Motor neuron (in vitro differentiated cells): ENCODE results near the gene ANXA11. TPM values are rescaled to one million over a fixed set of nuclear protein-coding genes. Genes with fewer than 3 reads are reported as not detected.
"Not testable (repeated sequence)": the region's sequence is repeated elsewhere in the genome, so short reads cannot be mapped to it uniquely, and the experiment has no call there.

Source experiments
- ATAC-seq, 8 experiments: fragments of 200-7000 bp; cut with Tn5 transposase; replicated peaks in 6 of 8; 2 replicates each; pipeline ENCODE4 v1.8.0; 2021; ENCODE audit warnings: mild to moderate bottlenecking in 8 of 8, moderate library complexity in 8 of 8
- H3K27ac ChIP-seq, 2 donors: fragments of 250-450 bp; sonication (Bioruptor Pico); 2 replicates each; pipeline ENCODE4 v1.9.0; 2021; ENCODE audit warnings: antibody characterized with exemption in 2 of 2, mild to moderate bottlenecking in 2 of 2, moderate library complexity in 1 of 2
- H3K4me1 ChIP-seq, 2 donors: fragments of 250-450 bp; sonication (Bioruptor Pico); replicated peaks in 1 of 2; 2 replicates each; pipeline ENCODE4 v1.6.1; 2021; ENCODE audit warnings: antibody characterized with exemption in 2 of 2, mild to moderate bottlenecking in 2 of 2, moderate library complexity in 1 of 2
- H3K4me3 ChIP-seq, 5 donors: fragments of 250-450 bp; sonication (Bioruptor Pico); 2 replicates each; pipeline ENCODE4 v1.9.0; 2021; ENCODE audit warnings: antibody characterized with exemption in 5 of 5, mild to moderate bottlenecking in 5 of 5, moderate library complexity in 4 of 5
- WGBS, 10 experiments: fragments of 450-650 bp; shearing (Covaris generic); methylation state at CpG; one replicate each; pipeline ENCODE4 v1.0.0; 2022; 5-methylcytosine and 5-hydroxymethylcytosine counted together
- in situ Hi-C, 9 experiments: fragments of 400-800 bp; cut with MboI; loops; one replicate each; pipeline ENCODE4 v1.15.0; 2021; ENCODE audit warnings: low sequenced_read_pairs in 9 of 9, low pct_unique_long_range_greater_than_20kb in 2 of 9; ENCODE audit not compliant: unreplicated experiment in 9 of 9
- total RNA-seq, 8 experiments: library from RNA; unstranded; fragments of 300-600 nt; gene quantifications; 2 replicates each; pipeline versions ENCODE4 v1.2.3 to v1.2.4, GENCODE V29; 2022

The ANXA11 gene
- total RNA-seq = 100 to 1,000 TPM in 3 of 8 experiments, 10 to 100 TPM in 1, 1 to 10 TPM in 4; 4.9 to 197 (median 37.4) TPM

DNA sequence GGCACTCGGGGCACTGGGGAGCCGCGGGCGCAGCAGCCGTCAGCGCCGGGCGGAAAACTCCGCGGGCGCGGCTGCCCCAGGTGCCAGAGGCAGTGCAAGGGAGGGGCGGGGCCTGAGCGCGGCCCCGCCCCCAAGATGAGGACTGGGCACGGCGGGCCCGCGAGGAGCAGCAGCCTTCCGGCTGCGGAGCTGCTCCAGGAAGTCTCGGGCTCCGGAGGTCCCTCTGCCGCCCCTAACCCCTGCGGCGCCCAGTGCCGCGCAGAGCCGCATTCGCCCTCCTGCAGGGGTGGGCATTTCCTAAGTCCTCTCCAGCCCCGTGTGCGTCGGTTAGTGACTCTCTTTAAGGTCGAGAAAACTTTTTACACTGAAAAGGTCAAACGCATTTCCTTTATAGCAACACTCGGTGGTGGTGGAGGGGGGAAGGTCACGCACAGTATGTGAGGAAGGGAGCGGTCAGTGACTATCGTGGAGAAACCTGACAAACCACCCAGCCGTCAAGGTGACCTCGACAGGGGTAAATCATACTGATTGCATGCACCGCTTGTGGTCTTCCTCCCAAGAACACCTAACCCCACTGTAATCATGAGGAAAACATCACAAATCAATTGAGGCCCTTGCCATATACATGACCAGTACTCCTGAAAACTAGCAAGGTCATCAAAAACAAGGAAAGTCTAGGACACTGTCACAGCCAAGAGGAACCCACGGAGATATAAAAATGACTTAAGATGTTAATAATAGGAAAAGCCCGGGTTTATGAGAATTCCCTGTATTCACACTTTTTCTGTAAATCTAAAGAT, at the start of gene ANXA11:
Gene ANXA11, minus strand, starts transcription at position 61 of the 800 bp plus-strand sequence. CDS start 32,676 bp downstream, outside the sequence.
- Histone ChIP-seq H3K4me1 (peaks cover 8% of the 10 kb centered on the region in 2 donors), H3K4me3 (peak within 1 kb of the TSS; percentile 32 to 90 (median 52)), H3K27ac (no peak within 1 kb of the TSS)
- ATAC-seq = peak; percentile 30 to 90 (median 78)
- WGBS, 10 experiments = 0 to 80% (median 27%) methylated on average over 1 to 7 of the region's 45 CpGs
- in situ Hi-C loops = no loop called here

DNA sequence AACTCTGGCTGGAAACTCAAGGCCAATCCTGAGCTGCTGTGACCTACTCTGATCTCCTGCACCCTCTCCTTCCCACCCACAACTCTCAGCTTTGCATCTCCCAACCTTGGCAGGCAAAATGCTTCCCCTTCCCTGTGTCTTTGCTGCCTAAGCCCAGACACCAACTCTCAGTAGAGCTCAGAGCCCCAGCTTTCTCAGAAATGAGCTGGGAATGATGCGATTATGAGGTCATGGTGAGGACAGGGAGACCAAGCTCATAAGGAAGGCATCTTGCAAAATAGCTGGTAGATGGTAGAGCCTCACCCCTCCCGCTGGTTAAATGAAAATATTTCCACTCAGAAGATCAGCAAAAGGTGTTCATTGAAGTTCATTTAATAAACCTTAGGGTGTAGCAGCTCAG, 49.4 kb upstream of the ANXA11 start:
- peak in 6 of 8 experiments; percentile 13 to 72 (median 58) for ATAC-seq
- H3K27ac ChIP-seq, in situ Hi-C loops: not testable (repeated sequence)

GRCh38 chr10:80253963-80254271, 48.6 kb upstream of the ANXA11 start:
- in situ Hi-C loops, ATAC-seq: not testable (repeated sequence)

More for the DNA sequence above, 49.4 kb upstream of the ANXA11 start:
- WGBS, 10 experiments = no CpG with 5 or more reads among the region's 2 CpGs
- not testable (repeated sequence) for H3K4me3 ChIP-seq, H3K4me1 ChIP-seq

DNA sequence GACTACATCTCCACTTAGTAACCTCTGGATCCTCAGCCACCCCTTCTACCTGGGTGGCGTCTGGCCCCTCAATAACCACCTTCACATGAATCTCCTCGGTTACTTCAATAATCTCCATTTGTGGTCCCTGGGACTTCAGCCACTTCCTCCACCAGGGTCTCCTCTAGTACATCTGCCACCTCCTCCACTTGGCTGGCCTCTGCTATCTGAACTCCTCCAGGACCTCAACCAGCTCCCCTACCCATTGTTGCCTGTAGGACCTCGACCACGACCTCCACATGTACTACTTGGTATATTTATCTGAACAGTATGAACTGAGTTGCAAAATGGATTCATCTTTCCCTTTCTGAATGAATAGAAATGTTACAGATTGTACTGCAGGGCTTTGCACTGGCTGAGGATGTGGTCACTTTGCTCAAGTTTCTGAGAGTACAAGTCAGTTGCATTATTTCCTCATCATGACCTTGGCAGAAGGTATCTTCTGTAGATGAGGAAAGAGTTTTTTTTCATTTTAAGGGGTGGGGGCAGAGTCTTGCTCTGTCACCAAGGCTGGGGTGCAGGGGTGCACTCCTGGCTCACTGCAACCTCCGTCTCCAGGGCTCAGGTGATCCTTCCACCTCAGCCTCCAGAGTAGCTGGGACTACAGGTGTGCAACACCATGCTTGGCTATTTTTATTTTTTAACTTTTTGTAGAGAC, 48.1 kb upstream of the ANXA11 start:
- no peak for ATAC-seq
- Histone ChIP-seq H3K27ac (no peak overlapping the region), H3K4me3 (no peak overlapping the region), H3K4me1 (no peaks in the 10 kb centered on the region)
- WGBS, 10 experiments = 0 to 40% (median 20%) methylated on average over 1 to 4 of the region's 5 CpGs; no CpG with 5 or more reads in 4 of the 10 experiments
- in situ Hi-C loops = no loop called here

More at GRCh38 chr10:80253963-80254271, 48.6 kb upstream of the ANXA11 start:
- H3K4me3 ChIP-seq, H3K4me1 ChIP-seq, H3K27ac ChIP-seq: not testable (repeated sequence)
- 0 to 40% (median 29%) methylated on average over 1 of the region's 1 CpG; no CpG with 5 or more reads in 7 of the 10 experiments for WGBS, 10 experiments

DNA sequence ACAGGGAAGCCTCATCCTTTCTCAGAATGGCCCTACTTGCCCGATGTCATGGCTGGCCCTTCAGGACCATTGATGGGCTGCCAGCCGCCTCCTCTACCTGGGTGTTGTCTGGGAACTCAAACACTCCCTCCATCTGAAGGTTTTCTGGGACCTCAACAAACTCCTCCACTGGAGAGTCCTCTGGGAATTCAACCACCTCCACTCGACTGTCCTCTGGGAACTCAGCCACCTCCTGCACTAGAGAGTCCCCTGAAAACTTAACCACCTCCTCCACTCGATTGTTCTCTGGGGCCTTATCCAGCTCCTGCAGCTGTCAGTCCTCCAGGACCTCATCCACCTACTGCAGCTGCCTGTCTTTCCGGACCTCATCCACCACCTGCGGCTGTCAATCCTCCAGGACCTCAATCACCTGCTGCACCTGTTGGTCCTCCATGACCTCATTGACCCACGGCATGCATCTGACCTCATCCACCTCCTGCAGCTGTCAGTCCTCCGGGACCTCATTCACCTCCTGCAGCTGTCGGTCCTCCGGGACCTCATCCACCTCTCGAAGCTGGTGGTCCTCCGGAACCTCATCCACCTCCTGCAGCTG, 47.1 kb upstream of the ANXA11 start:
- Histone ChIP-seq H3K4me3 (no peak overlapping the region), H3K27ac (no peak overlapping the region), H3K4me1 (no peaks in the 10 kb centered on the region)
- 42 to 100% (median 87%) methylated on average over 1 to 12 of the region's 12 CpGs; no CpG with 5 or more reads in 2 of the 10 experiments for WGBS, 10 experiments
- in situ Hi-C loops = no loop called here
- ATAC-seq = no peak

DNA sequence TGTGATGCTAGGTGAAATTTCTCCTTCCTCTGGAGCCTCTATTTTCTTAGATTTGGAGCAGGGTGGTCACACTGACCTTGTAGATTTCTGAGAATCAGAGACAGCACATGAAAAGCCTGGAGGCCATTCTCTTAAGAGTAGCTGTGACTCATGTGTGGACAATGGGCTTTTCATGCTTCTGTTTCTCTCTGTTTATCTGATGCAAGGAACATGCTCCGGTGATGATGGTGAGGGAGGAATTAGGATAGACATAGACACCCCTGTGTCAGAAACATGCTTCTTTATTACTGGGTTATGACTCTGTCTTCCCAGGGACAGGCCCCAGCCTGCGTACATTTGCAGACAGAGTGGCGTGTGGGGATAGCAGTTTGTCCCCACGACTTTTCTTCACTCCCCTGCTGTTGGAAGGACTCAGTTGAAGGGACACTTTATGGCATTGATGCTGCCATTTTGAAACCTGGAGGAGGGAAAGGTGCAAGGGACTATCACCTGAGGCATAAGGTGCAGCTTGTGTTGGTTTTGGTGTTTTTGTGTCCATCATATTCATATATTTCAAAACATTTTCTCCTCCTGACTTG, 46.5 kb upstream of the ANXA11 start:
- H3K4me3 ChIP-seq, in situ Hi-C loops, H3K27ac ChIP-seq, H3K4me1 ChIP-seq: not testable (repeated sequence)
- ATAC-seq = peak in 5 of 8 experiments; percentile 35 to 80 (median 53)
- 60 to 100% (median 100%) methylated on average over 1 to 3 of the region's 4 CpGs; no CpG with 5 or more reads in 6 of the 10 experiments for WGBS, 10 experiments

DNA sequence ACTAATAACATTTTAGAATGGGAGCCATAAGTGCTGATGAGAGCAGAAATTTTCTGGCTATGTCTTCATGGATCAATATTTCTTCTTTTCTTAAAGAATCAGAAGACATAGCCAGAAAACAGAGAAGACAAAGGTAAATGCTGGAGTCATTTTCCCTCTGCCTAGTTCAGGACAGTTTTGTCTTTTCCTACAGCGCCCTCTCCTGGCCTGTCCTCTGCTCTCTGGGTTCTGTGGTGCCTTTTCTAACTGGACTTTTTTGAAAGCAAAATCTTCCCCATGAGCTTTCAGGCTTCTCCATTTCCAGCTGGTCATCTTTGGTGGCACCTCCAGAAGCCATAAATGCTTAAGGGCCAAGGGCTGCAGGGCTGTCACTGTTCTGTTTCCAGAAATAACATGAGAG, 45.1 kb upstream of the ANXA11 start:
- ATAC-seq = peak; percentile 34 to 92 (median 64)
- no CpG with 5 or more reads among the region's 1 CpG for WGBS, 10 experiments

DNA sequence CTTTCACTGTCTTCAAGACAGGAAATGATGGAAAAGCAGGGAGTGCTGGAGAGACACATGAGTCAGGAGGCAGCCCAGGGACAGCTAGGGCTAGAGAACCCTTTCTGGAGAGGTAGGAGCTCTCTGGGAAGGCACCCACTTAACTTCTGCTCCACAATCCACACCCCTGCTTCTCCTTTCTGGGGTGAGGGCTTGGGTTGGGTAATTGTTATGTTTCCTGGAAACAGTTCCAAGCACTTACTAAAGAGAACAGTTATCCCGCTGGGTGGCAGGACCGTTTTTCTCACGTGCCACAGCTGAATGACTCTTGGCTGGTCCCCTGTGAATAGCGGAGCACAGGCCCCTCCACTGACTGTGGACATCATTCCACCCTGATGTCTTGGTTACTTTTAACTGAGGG, 44.6 kb upstream of the ANXA11 start:
- H3K4me3 ChIP-seq, H3K4me1 ChIP-seq, H3K27ac ChIP-seq, in situ Hi-C loops: not testable (repeated sequence)
- peak in 2 of 8 experiments; percentile 56 to 80 for ATAC-seq
- no CpG with 5 or more reads among the region's 4 CpGs for WGBS, 10 experiments

More for the DNA sequence above, 45.1 kb upstream of the ANXA11 start:
- in situ Hi-C loops, H3K4me1 ChIP-seq, H3K4me3 ChIP-seq, H3K27ac ChIP-seq: not testable (repeated sequence)

GRCh38 chr10:80247611-80248010, 42.3 kb upstream of the ANXA11 start:
- ATAC-seq, H3K27ac ChIP-seq, in situ Hi-C loops, H3K4me3 ChIP-seq, H3K4me1 ChIP-seq: not testable (repeated sequence)
- WGBS, 10 experiments = no CpG with 5 or more reads among the region's 20 CpGs

- H3K4me3 ChIP-seq, H3K4me1 ChIP-seq, in situ Hi-C loops, H3K27ac ChIP-seq: not testable (repeated sequence)
- ATAC-seq = peak in 2 of 8 experiments; percentile 52 to 56
- WGBS, 10 experiments = 0 to 64% (median 0%) methylated on average over 1 of the region's 3 CpGs; no CpG with 5 or more reads in 5 of the 10 experiments
Measured at GRCh38 chr10:80244371-80244770, 39.0 kb upstream of the ANXA11 start.

DNA sequence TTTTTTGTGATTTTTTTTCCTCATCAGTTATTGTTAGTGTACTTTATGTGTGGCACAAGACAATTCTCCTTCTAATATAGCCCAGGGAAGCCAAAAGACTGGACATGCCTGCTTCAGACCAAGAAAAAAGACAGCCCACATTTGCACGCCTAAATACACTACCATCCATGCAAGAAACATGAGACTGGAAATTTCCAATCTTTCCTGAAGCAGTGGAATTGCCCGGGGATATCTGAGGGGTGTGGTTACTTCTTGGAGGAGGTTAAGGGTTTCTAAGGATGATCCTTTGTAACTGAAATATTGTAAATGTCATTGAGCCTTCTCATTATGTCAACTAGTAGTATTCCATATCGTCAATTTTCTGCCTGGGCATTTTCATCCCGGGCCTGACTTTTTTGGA, 37.0 kb upstream of the ANXA11 start:
- H3K4me1 ChIP-seq, H3K27ac ChIP-seq, H3K4me3 ChIP-seq, in situ Hi-C loops: not testable (repeated sequence)
- peak in 3 of 8 experiments; percentile 71 to 90 (median 78) for ATAC-seq
- no CpG with 5 or more reads among the region's 4 CpGs for WGBS, 10 experiments

GRCh38 chr10:80236457-80236856, 31.1 kb upstream of the ANXA11 start:
- H3K4me3 ChIP-seq, ATAC-seq, H3K4me1 ChIP-seq, in situ Hi-C loops, H3K27ac ChIP-seq: not testable (repeated sequence)
- no CpG with 5 or more reads among the region's 5 CpGs for WGBS, 10 experiments
